ENCODE measurements around the gene ARNT2. TPM values are rescaled to one million over a fixed set of nuclear protein-coding genes. Genes with fewer than 3 reads are reported as not detected.

ARNT2 gene
- polyA plus RNA-seq, 1 experiment = 44.6 TPM

- DNase-seq (ENCODE audit: low read depth) = peak; percentile 85
- ChIA-PET CTCF (interaction anchor here (0.9 to 4.3 kb wide), 5 partner anchors 10 to 227 kb away, joined by 4 to 16 read pairs (median 5); no protein-coding TSS in a partner anchor), POLR2A (interaction anchor here (0.6 to 2.7 kb wide), 3 partner anchors 48 to 229 kb away, joined by 4 to 19 read pairs (median 4); partner anchors contain the start of gene CEMIP)
- no peaks in the 10 kb centered on the region for H3K27me3 ChIP-seq (ENCODE audit: control insufficient read depth, insufficient read depth, low read length)
- TF ChIP-seq CTCF (IDR thresholded peaks at IDR 0.05; ENCODE audit: insufficient read depth, low read depth, low read length) = no peak
- no peak overlapping the region for H3K4me3 ChIP-seq (ENCODE audit: low read depth, low read length)
- H3K36me3 ChIP-seq (ENCODE audit: control insufficient read depth, insufficient read depth, low read length) = peaks cover under 1% of the 10 kb centered on the region
Observed at GRCh38 chr15:80550219-80550907, 146.2 kb downstream of the ARNT2 start.

GRCh38 chr15:80550908-80551260 lies 146.7 kb downstream of the ARNT2 start:
- no peak for TF ChIP-seq CTCF (IDR thresholded peaks at IDR 0.05; ENCODE audit: insufficient read depth, low read depth, low read length)
- no peak overlapping the region for H3K4me3 ChIP-seq (ENCODE audit: low read depth, low read length)
- DNase-seq (ENCODE audit: low read depth) = no peak
- CTCF ChIA-PET = interaction anchor here (1.0 to 4.3 kb wide), 4 partner anchors 9 to 226 kb away, joined by 4 to 16 read pairs (median 8); no protein-coding TSS in a partner anchor
- peaks cover 2% of the 10 kb centered on the region for H3K36me3 ChIP-seq (ENCODE audit: control insufficient read depth, insufficient read depth, low read length)
- POLR2A ChIA-PET = interaction anchor here (0.6 to 2.7 kb wide), 3 partner anchors 56 to 228 kb away, joined by 3 to 19 read pairs (median 4); partner anchors contain the start of gene CEMIP
- H3K27me3 ChIP-seq (ENCODE audit: control insufficient read depth, insufficient read depth, low read length) = no peaks in the 10 kb centered on the region

GRCh38 chr15:80551348-80551747 lies 147.2 kb downstream of the ARNT2 start:
- POLR2A ChIA-PET = interaction anchor here (0.6 to 2.7 kb wide), 3 partner anchors 57 to 228 kb away, joined by 3 to 19 read pairs (median 4); partner anchors contain the start of gene CEMIP
- no peak for DNase-seq (ENCODE audit: low read depth)
- H3K27me3 ChIP-seq (ENCODE audit: control insufficient read depth, insufficient read depth, low read length) = no peaks in the 10 kb centered on the region
- CTCF ChIA-PET = interaction anchor here (0.9 to 3.1 kb wide), 3 partner anchors 9 to 53 kb away, joined by 3 to 10 read pairs (median 5); no protein-coding TSS in a partner anchor
- peaks cover 3% of the 10 kb centered on the region for H3K36me3 ChIP-seq (ENCODE audit: control insufficient read depth, insufficient read depth, low read length)
- H3K4me3 ChIP-seq (ENCODE audit: low read depth, low read length) = no peak overlapping the region
- no peak for TF ChIP-seq CTCF (IDR thresholded peaks at IDR 0.05; ENCODE audit: insufficient read depth, low read depth, low read length)

GRCh38 chr15:80554560-80554959 lies 150.4 kb downstream of the ARNT2 start:
- no peaks in the 10 kb centered on the region for H3K27me3 ChIP-seq (ENCODE audit: control insufficient read depth, insufficient read depth, low read length)
- H3K4me3 ChIP-seq (ENCODE audit: low read depth, low read length) = no peak overlapping the region
- TF ChIP-seq CTCF (IDR thresholded peaks at IDR 0.05; ENCODE audit: insufficient read depth, low read depth, low read length) = no peak
- ChIA-PET CTCF (interaction anchor here (0.7 to 3.1 kb wide), 5 partner anchors 13 to 225 kb away, joined by 3 to 14 read pairs (median 4); partner anchors contain the start of gene CEMIP), POLR2A (interaction anchor here (1.0 kb wide), 1 partner anchor 23 kb away, joined by 3 read pairs; no protein-coding TSS in a partner anchor)
- H3K36me3 ChIP-seq (ENCODE audit: control insufficient read depth, insufficient read depth, low read length) = peaks cover 16% of the 10 kb centered on the region
- peak; percentile 30 for DNase-seq (ENCODE audit: low read depth)

GRCh38 chr15:80556694-80557367 lies 152.6 kb downstream of the ARNT2 start:
- ChIA-PET POLR2A (no interaction called here), CTCF (no interaction called here)
- no peak for DNase-seq (ENCODE audit: low read depth)
- no peaks in the 10 kb centered on the region for H3K27me3 ChIP-seq (ENCODE audit: control insufficient read depth, insufficient read depth, low read length)
- no peak overlapping the region for H3K4me3 ChIP-seq (ENCODE audit: low read depth, low read length)
- TF ChIP-seq CTCF (IDR thresholded peaks at IDR 0.05; ENCODE audit: insufficient read depth, low read depth, low read length) = no peak
- H3K36me3 ChIP-seq (ENCODE audit: control insufficient read depth, insufficient read depth, low read length) = peaks cover 16% of the 10 kb centered on the region

Measured in BJ (cell line).